Measurements from ENCODE around the gene MMP24OS. TPM values are rescaled to one million over a fixed set of nuclear protein-coding genes. Genes with fewer than 3 reads are reported as not detected.

The MMP24OS gene
- total RNA-seq, 1 donor from 2014 or later: 45.4 TPM

DNA sequence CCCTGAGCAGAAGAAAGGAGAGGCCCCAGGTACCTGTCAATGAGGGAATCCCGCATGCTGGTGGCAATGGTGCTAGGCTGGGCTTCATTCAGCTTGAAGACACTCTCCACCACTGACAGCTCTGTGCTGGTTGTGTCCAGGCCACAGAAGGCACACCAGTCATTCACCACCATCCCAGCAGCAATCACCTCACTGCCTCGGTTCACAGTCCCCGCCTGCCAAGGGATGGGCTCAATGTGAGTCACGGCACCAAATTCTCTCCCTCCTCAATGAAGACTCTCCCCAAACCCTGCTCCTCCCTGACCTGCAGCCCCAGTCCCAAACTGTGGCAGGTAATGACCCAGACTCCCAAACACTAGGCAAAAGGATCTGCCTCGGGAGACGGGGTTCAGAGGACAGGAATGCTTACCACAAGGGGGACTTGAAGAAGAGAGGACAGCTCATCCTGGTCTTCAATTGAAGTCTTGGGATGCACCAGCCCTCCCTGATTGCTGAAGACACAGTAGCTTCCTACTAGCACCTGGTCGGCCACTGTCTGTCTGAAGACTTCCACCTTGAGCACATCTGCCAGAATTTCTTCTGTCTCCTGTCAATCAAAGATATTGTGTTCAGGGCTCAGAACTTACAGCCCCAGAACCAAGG is 1.7 kb upstream of the MMP24OS start:
- Histone ChIP-seq H3K36me3 (peaks cover 40% of the 10 kb centered on the region), H3K4me1 (peaks cover 61% of the 10 kb centered on the region), H3K9me3 (replicated peaks) (no peaks in the 10 kb centered on the region), H3K4me3 (no peak overlapping the region), H3K27ac (replicated peaks) (no peak overlapping the region), H3K27me3 (ENCODE audit: low read depth) (no peaks in the 10 kb centered on the region)
- TF ChIP-seq, protein P1, sequence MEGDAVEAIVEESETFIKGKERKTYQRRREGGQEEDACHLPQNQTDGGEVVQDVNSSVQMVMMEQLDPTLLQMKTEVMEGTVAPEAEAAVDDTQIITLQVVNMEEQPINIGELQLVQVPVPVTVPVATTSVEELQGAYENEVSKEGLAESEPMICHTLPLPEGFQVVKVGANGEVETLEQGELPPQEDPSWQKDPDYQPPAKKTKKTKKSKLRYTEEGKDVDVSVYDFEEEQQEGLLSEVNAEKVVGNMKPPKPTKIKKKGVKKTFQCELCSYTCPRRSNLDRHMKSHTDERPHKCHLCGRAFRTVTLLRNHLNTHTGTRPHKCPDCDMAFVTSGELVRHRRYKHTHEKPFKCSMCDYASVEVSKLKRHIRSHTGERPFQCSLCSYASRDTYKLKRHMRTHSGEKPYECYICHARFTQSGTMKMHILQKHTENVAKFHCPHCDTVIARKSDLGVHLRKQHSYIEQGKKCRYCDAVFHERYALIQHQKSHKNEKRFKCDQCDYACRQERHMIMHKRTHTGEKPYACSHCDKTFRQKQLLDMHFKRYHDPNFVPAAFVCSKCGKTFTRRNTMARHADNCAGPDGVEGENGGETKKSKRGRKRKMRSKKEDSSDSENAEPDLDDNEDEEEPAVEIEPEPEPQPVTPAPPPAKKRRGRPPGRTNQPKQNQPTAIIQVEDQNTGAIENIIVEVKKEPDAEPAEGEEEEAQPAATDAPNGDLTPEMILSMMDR (IDR thresholded peaks at IDR 0.05; ENCODE audit: borderline replicate concordance): no peak
- DNase-seq: no peak
- intact Hi-C loops (cut with micrococcal nuclease): no loop called here

DNA sequence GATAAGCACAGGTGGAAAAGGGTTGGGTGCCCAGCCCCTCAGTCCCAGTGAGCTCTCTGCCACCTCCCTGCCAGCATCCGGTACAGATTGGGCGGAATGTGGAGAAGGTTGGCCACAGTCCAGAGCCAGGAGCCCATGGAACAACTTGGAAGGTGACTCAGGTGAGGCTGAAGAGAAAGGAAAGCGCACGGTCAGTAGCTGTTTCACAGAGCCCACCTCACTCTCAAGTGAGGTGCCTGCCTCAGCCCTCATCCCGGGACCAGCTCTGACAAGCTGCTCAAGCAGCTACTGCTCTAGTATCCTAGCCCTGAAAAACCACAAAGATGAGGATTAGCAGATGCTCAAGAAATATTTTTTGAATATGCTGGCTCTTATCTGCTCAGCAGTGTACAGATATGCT is 1.1 kb upstream of the MMP24OS start:
- peaks cover 40% of the 10 kb centered on the region for H3K36me3 ChIP-seq
- intact Hi-C loops (cut with micrococcal nuclease): no loop called here

DNA sequence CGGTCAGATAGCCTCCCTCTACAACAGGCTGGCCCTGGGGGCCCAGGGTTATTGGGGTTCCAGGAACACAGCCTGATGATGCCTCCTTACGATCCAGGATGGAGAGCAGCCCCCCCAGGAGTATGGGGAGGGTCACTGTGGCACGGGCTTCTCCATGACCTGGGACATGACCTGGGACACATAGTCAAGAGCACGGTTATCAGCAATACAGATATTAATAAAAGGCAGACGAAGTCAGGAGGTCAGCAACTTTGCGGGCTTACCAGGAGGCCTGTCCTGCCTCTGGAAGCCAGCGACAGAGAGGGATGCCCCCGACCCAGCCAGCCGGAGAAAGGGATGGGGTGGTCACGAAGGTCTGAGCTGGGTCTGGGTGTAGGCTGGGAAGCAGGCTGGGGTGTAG is 795 bp downstream of the MMP24OS start:
- H3K27ac ChIP-seq (replicated peaks): peak overlapping the region; percentile 99
- no peaks in the 10 kb centered on the region for H3K9me3 ChIP-seq (replicated peaks)
- intact Hi-C loops (cut with micrococcal nuclease): no loop called here
- TF ChIP-seq, protein P1 (IDR thresholded peaks at IDR 0.05; ENCODE audit: borderline replicate concordance): no peak
- H3K4me1 ChIP-seq: peaks cover 38% of the 10 kb centered on the region
- H3K27me3 ChIP-seq (ENCODE audit: low read depth): no peaks in the 10 kb centered on the region
- no peak for DNase-seq
- H3K4me3 ChIP-seq: peak overlapping the region; percentile 93
- peaks cover 40% of the 10 kb centered on the region for H3K36me3 ChIP-seq

More for the DNA sequence above, 1.1 kb upstream of the MMP24OS start:
- Histone ChIP-seq H3K27me3 (ENCODE audit: low read depth) (no peaks in the 10 kb centered on the region), H3K4me1 (peaks cover 58% of the 10 kb centered on the region), H3K4me3 (no peak overlapping the region), H3K27ac (replicated peaks) (peak overlapping the region; percentile 99), H3K9me3 (replicated peaks) (no peaks in the 10 kb centered on the region)
- TF ChIP-seq, protein P1 (IDR thresholded peaks at IDR 0.05; ENCODE audit: borderline replicate concordance): no peak
- DNase-seq: no peak

DNA sequence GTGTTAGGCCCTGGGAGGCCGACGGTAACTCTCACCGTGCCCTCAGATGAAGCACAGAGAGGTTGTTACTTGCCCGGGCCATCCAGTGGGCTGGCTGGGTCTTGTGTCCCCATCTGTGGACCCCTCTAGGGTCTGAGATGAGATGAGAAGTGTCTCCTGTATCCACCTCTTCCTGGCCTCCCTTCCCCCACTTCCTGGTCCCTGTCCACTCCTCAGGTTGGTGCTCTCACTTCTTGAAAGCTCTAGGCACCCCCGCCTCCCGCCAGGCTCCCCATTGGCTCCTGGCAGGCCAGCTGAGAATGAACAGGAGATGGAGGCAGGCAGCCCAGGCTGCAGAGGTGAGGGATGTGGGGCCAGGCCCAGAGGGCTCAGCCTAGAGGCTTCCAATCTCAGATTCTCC is 1.5 kb downstream of the MMP24OS start:
- TF ChIP-seq, protein P1 (IDR thresholded peaks at IDR 0.05; ENCODE audit: borderline replicate concordance): no peak
- no peak for DNase-seq
- Histone ChIP-seq H3K27ac (replicated peaks) (peak overlapping the region; percentile 99), H3K4me1 (peaks cover 34% of the 10 kb centered on the region), H3K36me3 (peaks cover 39% of the 10 kb centered on the region), H3K9me3 (replicated peaks) (no peaks in the 10 kb centered on the region), H3K27me3 (ENCODE audit: low read depth) (no peaks in the 10 kb centered on the region), H3K4me3 (peak overlapping the region; percentile 93)
- intact Hi-C loops (cut with micrococcal nuclease): no loop called here

DNA sequence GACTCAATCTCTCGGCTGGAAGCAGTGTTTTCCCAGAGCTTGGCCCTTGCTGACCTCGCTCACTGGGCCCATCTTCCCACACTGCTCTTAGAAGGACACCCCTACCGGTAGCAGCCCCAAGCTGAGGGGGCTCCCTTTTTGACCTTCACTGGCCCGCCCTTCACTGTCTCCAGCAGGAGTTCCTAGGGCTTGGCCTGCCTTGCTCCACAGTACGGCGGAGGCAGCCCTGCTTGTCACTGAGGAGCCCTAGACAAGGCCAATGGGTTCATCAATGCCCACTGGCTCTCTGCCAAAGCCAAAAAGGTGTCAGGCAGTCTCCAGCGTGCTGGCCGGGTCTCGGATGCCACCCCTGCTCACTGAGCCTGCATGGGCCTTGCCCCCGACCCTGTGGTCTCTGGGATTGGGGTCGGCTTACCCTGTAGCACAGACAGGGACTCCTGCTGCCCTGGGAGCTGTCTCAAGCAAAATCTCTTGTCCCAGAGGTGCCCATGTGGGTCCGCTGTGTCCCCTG is 2.1 kb downstream of the MMP24OS start:
- Histone ChIP-seq H3K27me3 (ENCODE audit: low read depth) (no peaks in the 10 kb centered on the region), H3K36me3 (peaks cover 42% of the 10 kb centered on the region), H3K4me1 (peaks cover 34% of the 10 kb centered on the region), H3K27ac (replicated peaks) (no peak overlapping the region), H3K9me3 (replicated peaks) (no peaks in the 10 kb centered on the region), H3K4me3 (peak overlapping the region; percentile 93)
- intact Hi-C loops (cut with micrococcal nuclease): no loop called here
- DNase-seq: no peak
- TF ChIP-seq, protein P1 (IDR thresholded peaks at IDR 0.05; ENCODE audit: borderline replicate concordance): no peak

All from left ventricle myocardium inferior (tissue), 1 donor.